HEK293 (cell line): ENCODE data around the gene TST.

Experiments used
- CTCF ChIA-PET: fragments of 350-600 bp; formaldehyde crosslinking; extraction: SDS; loops from one replicate; lab custom pipeline; 2021; ENCODE audit warnings: antibody characterized with exemption; lab: Yijun Ruan, JAX
- POLR2A ChIA-PET: fragments of 300-600 bp; formaldehyde crosslinking; extraction: SDS; loops from one replicate; lab custom pipeline; 2020; ENCODE audit warnings: antibody characterized with exemption, inconsistent platforms; lab: Yijun Ruan, JAX
- H3K27ac ChIP-seq: fragments of 200-500 bp; sonication (Bioruptor generic); 2 replicates; pipeline ENCODE4 v1.5.1; 2014; ENCODE audit warnings: low read depth, low read length, control low read depth, inconsistent platforms; ENCODE audit errors: extremely low read depth
- H3K36me3 ChIP-seq, 2 experiments: fragments of 200-500 bp in 1 of 2; sonication (Bioruptor generic) in 1 of 2; 1 replicate in 1 of 2; 2 replicates in 1 of 2; pipeline ENCODE4 v1.5.1; 2014 to 2017; ENCODE audit warnings: inconsistent platforms in 2 of 2, low read length in 2 of 2; ENCODE audit not compliant: control insufficient read depth in 2 of 2, insufficient read depth in 1 of 2
- H3K4me1 ChIP-seq: fragments of 200-500 bp; sonication (Bioruptor generic); 2 replicates; pipeline ENCODE4 v1.5.1; 2014; ENCODE audit warnings: mild to moderate bottlenecking, low read length, inconsistent platforms; ENCODE audit not compliant: control insufficient read depth, insufficient read depth
- H3K4me3 ChIP-seq: 2 replicates; pipeline ENCODE4 v1.5.1; 2011; ENCODE audit warnings: low read depth, mild to moderate bottlenecking, control low read depth, low read length, moderate library complexity
- H3K9me3 ChIP-seq: fragments of 200-500 bp; sonication (Bioruptor generic); 2 replicates; pipeline ENCODE4 v1.5.1; 2014; ENCODE audit warnings: low read depth, low read length, inconsistent platforms; ENCODE audit not compliant: control insufficient read depth, insufficient read depth
- BCL11B ChIP-seq: fragments of 450-650 bp; formaldehyde crosslinking; IDR thresholded peaks from 2 replicates; pipeline ENCODE4 v1.5.1; 2016; ENCODE audit warnings: low read depth, missing biosample characterization, missing genetic modification characterization
- CTCF ChIP-seq: fragments of 450-650 bp; formaldehyde crosslinking; IDR thresholded peaks from 2 replicates; pipeline ENCODE4 v1.5.1; 2016; ENCODE audit warnings: missing biosample characterization, missing genetic modification characterization
- KLF17 ChIP-seq: fragments of 450-650 bp; formaldehyde crosslinking; IDR thresholded peaks from 2 replicates; pipeline ENCODE4 v1.5.1; 2016; ENCODE audit warnings: missing biosample characterization, missing genetic modification characterization
- SCRT2 ChIP-seq: fragments of 450-650 bp; formaldehyde crosslinking; IDR thresholded peaks from 2 replicates; pipeline ENCODE4 v1.5.1; 2016; ENCODE audit warnings: missing biosample characterization, missing genetic modification characterization
- SP3 ChIP-seq: fragments of 450-650 bp; formaldehyde crosslinking; IDR thresholded peaks from 2 replicates; pipeline ENCODE4 v1.5.1; 2016; ENCODE audit warnings: missing biosample characterization, missing genetic modification characterization
- TRIM28 ChIP-seq: IDR thresholded peaks from 2 replicates; pipeline ENCODE4 v1.6.1; 2011; ENCODE audit warnings: low read length, control low read depth, borderline replicate concordance
- WT1 ChIP-seq: fragments of 450-650 bp; formaldehyde crosslinking; IDR thresholded peaks from 2 replicates; pipeline ENCODE4 v1.5.1; 2016; ENCODE audit warnings: missing biosample characterization, missing genetic modification characterization
- ZBTB20 ChIP-seq: fragments of 450-650 bp; formaldehyde crosslinking; IDR thresholded peaks from 2 replicates; pipeline ENCODE4 v1.5.1; 2016; ENCODE audit warnings: missing biosample characterization, missing genetic modification characterization
- ZFHX2 ChIP-seq: fragments of 450-650 bp; formaldehyde crosslinking; conservative IDR thresholded peaks from 2 replicates; pipeline ENCODE4 v1.5.1; 2016; ENCODE audit warnings: missing biosample characterization, missing genetic modification characterization
- ZNF114 ChIP-seq: fragments of 450-650 bp; formaldehyde crosslinking; IDR thresholded peaks from 2 replicates; pipeline ENCODE4 v1.5.0; 2017; ENCODE audit warnings: missing biosample characterization, missing genetic modification characterization
- ZNF132 ChIP-seq: fragments of 450-650 bp; formaldehyde crosslinking; IDR thresholded peaks from 2 replicates; pipeline ENCODE4 v1.5.1; 2017; ENCODE audit warnings: missing biosample characterization, missing genetic modification characterization, borderline replicate concordance
- ZNF202 ChIP-seq: fragments of 450-650 bp; formaldehyde crosslinking; IDR thresholded peaks from 2 replicates; pipeline ENCODE4 v1.5.1; 2016; ENCODE audit warnings: missing biosample characterization, missing genetic modification characterization, borderline replicate concordance
- ZNF530 ChIP-seq: fragments of 450-650 bp; formaldehyde crosslinking; IDR thresholded peaks from 2 replicates; pipeline ENCODE4 v1.5.1; 2016; ENCODE audit warnings: low read depth, missing biosample characterization, missing genetic modification characterization
- ZNF558 ChIP-seq: fragments of 450-650 bp; formaldehyde crosslinking; IDR thresholded peaks from 2 replicates; pipeline ENCODE4 v1.5.1; 2016; ENCODE audit warnings: missing biosample characterization, missing genetic modification characterization
- ZNF692 ChIP-seq: fragments of 450-650 bp; formaldehyde crosslinking; IDR thresholded peaks from 2 replicates; pipeline ENCODE4 v1.5.1; 2016; ENCODE audit warnings: missing biosample characterization, missing genetic modification characterization
- ZNF776 ChIP-seq: fragments of 450-650 bp; formaldehyde crosslinking; IDR thresholded peaks from 2 replicates; pipeline ENCODE4 v1.5.0; 2017; ENCODE audit warnings: missing biosample characterization, missing genetic modification characterization, borderline replicate concordance
- ZNF785 ChIP-seq: fragments of 450-650 bp; formaldehyde crosslinking; IDR thresholded peaks from 2 replicates; pipeline ENCODE4 v1.5.1; 2016; ENCODE audit warnings: missing biosample characterization, missing genetic modification characterization
- TF ChIP-seq, protein P1 (sequence below): fragments of 450-650 bp; formaldehyde crosslinking; IDR thresholded peaks from 2 replicates; pipeline ENCODE4 v1.5.1; 2017; ENCODE audit warnings: missing biosample characterization, mild to moderate bottlenecking, missing genetic modification characterization, moderate library complexity
- TF ChIP-seq, protein P2 (sequence below): fragments of 450-650 bp; formaldehyde crosslinking; IDR thresholded peaks from 2 replicates; pipeline ENCODE4 v1.5.1; 2016; ENCODE audit warnings: missing biosample characterization, missing genetic modification characterization, borderline replicate concordance

The TST gene

DNA sequence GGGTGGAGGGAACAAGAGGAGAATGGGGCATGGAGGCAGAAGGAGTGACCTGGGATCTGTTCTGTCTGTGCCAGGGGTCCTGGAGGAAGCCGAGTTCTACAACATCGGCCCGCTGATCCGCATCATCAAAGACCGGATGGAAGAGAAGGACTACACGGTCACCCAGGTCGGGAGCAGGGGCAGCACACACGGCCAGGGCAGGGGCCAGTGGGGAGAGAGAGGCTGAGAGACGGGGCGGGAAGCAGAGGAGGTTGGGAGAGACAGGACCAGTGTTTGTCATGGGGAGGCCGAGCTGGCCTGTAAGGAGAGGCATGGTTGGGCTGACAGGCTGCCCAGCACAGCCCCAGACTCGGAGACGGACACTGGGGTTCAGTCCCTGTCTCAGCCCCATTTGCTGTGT lies 37.0 kb upstream of the TST start:
- Histone ChIP-seq H3K9me3 (no peaks in the 10 kb centered on the region), H3K36me3 (peaks cover 0 to 85% of the 10 kb centered on the region in 2 experiments; a peak in 2 of 3 replicates), H3K4me1 (peaks cover 5% of the 10 kb centered on the region; the same call in 1 of the 2 replicates), H3K4me3 (no peak overlapping the region), H3K27ac (no peak overlapping the region)
- POLR2A ChIA-PET, result no interaction called here
- CTCF ChIA-PET, result interaction anchor here (1.5 to 2.6 kb wide), 2 partner anchors 144 to 200 kb away, joined by 4 to 9 read pairs; no protein-coding TSS in a partner anchor
- no peak for TF ChIP-seq BCL11B (tag by site-specific recombination)
- no peak for TF ChIP-seq ZNF776
- no peak for TF ChIP-seq ZNF530 (tag by site-specific recombination)
- no peak for TF ChIP-seq ZNF132 (tag by site-specific recombination)
- TF ChIP-seq ZFHX2, result no peak
- no peak for TF ChIP-seq ZNF114
- no peak for TF ChIP-seq ZNF785 (tag by site-specific recombination)
- no peak for TF ChIP-seq ZNF202
- no peak for TF ChIP-seq ZBTB20 (tag by site-specific recombination)
- no peak for TF ChIP-seq CTCF (tag by site-specific recombination)
- TF ChIP-seq KLF17 (tag by site-specific recombination), result no peak
- TF ChIP-seq WT1 (tag by site-specific recombination), result no peak
- TF ChIP-seq ZNF692 (tag by site-specific recombination), result no peak
- TF ChIP-seq SCRT2 (tag by site-specific recombination), result no peak
- no peak for TF ChIP-seq ZNF558
- no peak for TF ChIP-seq SP3 (tag by site-specific recombination)
- TF ChIP-seq, protein P1, sequence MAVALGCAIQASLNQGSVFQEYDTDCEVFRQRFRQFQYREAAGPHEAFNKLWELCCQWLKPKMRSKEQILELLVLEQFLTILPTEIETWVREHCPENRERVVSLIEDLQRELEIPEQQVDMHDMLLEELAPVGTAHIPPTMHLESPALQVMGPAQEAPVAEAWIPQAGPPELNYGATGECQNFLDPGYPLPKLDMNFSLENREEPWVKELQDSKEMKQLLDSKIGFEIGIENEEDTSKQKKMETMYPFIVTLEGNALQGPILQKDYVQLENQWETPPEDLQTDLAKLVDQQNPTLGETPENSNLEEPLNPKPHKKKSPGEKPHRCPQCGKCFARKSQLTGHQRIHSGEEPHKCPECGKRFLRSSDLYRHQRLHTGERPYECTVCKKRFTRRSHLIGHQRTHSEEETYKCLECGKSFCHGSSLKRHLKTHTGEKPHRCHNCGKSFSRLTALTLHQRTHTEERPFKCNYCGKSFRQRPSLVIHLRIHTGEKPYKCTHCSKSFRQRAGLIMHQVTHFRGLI, result no peak
- TF ChIP-seq TRIM28, result no peak
- TF ChIP-seq, protein P2, sequence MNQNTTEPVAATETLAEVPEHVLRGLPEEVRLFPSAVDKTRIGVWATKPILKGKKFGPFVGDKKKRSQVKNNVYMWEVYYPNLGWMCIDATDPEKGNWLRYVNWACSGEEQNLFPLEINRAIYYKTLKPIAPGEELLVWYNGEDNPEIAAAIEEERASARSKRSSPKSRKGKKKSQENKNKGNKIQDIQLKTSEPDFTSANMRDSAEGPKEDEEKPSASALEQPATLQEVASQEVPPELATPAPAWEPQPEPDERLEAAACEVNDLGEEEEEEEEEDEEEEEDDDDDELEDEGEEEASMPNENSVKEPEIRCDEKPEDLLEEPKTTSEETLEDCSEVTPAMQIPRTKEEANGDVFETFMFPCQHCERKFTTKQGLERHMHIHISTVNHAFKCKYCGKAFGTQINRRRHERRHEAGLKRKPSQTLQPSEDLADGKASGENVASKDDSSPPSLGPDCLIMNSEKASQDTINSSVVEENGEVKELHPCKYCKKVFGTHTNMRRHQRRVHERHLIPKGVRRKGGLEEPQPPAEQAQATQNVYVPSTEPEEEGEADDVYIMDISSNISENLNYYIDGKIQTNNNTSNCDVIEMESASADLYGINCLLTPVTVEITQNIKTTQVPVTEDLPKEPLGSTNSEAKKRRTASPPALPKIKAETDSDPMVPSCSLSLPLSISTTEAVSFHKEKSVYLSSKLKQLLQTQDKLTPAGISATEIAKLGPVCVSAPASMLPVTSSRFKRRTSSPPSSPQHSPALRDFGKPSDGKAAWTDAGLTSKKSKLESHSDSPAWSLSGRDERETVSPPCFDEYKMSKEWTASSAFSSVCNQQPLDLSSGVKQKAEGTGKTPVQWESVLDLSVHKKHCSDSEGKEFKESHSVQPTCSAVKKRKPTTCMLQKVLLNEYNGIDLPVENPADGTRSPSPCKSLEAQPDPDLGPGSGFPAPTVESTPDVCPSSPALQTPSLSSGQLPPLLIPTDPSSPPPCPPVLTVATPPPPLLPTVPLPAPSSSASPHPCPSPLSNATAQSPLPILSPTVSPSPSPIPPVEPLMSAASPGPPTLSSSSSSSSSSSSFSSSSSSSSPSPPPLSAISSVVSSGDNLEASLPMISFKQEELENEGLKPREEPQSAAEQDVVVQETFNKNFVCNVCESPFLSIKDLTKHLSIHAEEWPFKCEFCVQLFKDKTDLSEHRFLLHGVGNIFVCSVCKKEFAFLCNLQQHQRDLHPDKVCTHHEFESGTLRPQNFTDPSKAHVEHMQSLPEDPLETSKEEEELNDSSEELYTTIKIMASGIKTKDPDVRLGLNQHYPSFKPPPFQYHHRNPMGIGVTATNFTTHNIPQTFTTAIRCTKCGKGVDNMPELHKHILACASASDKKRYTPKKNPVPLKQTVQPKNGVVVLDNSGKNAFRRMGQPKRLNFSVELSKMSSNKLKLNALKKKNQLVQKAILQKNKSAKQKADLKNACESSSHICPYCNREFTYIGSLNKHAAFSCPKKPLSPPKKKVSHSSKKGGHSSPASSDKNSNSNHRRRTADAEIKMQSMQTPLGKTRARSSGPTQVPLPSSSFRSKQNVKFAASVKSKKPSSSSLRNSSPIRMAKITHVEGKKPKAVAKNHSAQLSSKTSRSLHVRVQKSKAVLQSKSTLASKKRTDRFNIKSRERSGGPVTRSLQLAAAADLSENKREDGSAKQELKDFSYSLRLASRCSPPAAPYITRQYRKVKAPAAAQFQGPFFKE, result no peak
